HEK293 (cell line): Measurements from ENCODE around the gene FAM83D.
A peak's percentile ranks its signal among the peaks of the same experiment; 100 is the strongest.

Source experiments
- CTCF ChIA-PET: fragments of 350-600 bp; formaldehyde crosslinking; extraction: SDS; loops from one replicate; lab custom pipeline; 2021; ENCODE audit warnings: antibody characterized with exemption; lab: Yijun Ruan, JAX
- POLR2A ChIA-PET: fragments of 300-600 bp; formaldehyde crosslinking; extraction: SDS; loops from one replicate; lab custom pipeline; 2020; ENCODE audit warnings: antibody characterized with exemption, inconsistent platforms; lab: Yijun Ruan, JAX
- H3K27ac ChIP-seq: fragments of 200-500 bp; sonication (Bioruptor generic); 2 replicates; pipeline ENCODE4 v1.5.1; 2014; ENCODE audit warnings: low read depth, low read length, control low read depth, inconsistent platforms; ENCODE audit errors: extremely low read depth
- H3K36me3 ChIP-seq, 2 experiments: fragments of 200-500 bp in 1 of 2; sonication (Bioruptor generic) in 1 of 2; 1 replicate in 1 of 2; 2 replicates in 1 of 2; pipeline ENCODE4 v1.5.1; 2014 to 2017; ENCODE audit warnings: inconsistent platforms in 2 of 2, low read length in 2 of 2; ENCODE audit not compliant: control insufficient read depth in 2 of 2, insufficient read depth in 1 of 2
- H3K4me1 ChIP-seq: fragments of 200-500 bp; sonication (Bioruptor generic); 2 replicates; pipeline ENCODE4 v1.5.1; 2014; ENCODE audit warnings: mild to moderate bottlenecking, low read length, inconsistent platforms; ENCODE audit not compliant: control insufficient read depth, insufficient read depth
- H3K4me3 ChIP-seq: 2 replicates; pipeline ENCODE4 v1.5.1; 2011; ENCODE audit warnings: low read depth, mild to moderate bottlenecking, control low read depth, low read length, moderate library complexity
- H3K9me3 ChIP-seq: fragments of 200-500 bp; sonication (Bioruptor generic); 2 replicates; pipeline ENCODE4 v1.5.1; 2014; ENCODE audit warnings: low read depth, low read length, inconsistent platforms; ENCODE audit not compliant: control insufficient read depth, insufficient read depth
- GLI4 ChIP-seq: fragments of 450-650 bp; formaldehyde crosslinking; IDR thresholded peaks from 2 replicates; pipeline ENCODE4 v1.5.1; 2016; ENCODE audit warnings: missing biosample characterization, missing genetic modification characterization
- MYNN ChIP-seq: fragments of 450-650 bp; formaldehyde crosslinking; IDR thresholded peaks from 2 replicates; pipeline ENCODE4 v1.5.1; 2016; ENCODE audit warnings: missing biosample characterization, missing genetic modification characterization, borderline replicate concordance
- PRDM1 ChIP-seq: fragments of 450-650 bp; formaldehyde crosslinking; IDR thresholded peaks from 2 replicates; pipeline ENCODE4; 2016; ENCODE audit warnings: missing biosample characterization, missing genetic modification characterization
- SCRT2 ChIP-seq: fragments of 450-650 bp; formaldehyde crosslinking; IDR thresholded peaks from 2 replicates; pipeline ENCODE4 v1.5.1; 2016; ENCODE audit warnings: missing biosample characterization, missing genetic modification characterization
- ZFP69B ChIP-seq: fragments of 450-650 bp; formaldehyde crosslinking; IDR thresholded peaks from 2 replicates; pipeline ENCODE4 v1.5.1; 2016; ENCODE audit warnings: missing biosample characterization, missing genetic modification characterization
- ZNF121 ChIP-seq: fragments of 450-650 bp; formaldehyde crosslinking; IDR thresholded peaks from 2 replicates; pipeline ENCODE4 v1.5.1; 2016; ENCODE audit warnings: missing biosample characterization, missing genetic modification characterization
- ZNF146 ChIP-seq: fragments of 450-650 bp; formaldehyde crosslinking; IDR thresholded peaks from 2 replicates; pipeline ENCODE4 v1.5.1; 2016; ENCODE audit warnings: missing biosample characterization, missing genetic modification characterization
- ZNF202 ChIP-seq: fragments of 450-650 bp; formaldehyde crosslinking; IDR thresholded peaks from 2 replicates; pipeline ENCODE4 v1.5.1; 2016; ENCODE audit warnings: missing biosample characterization, missing genetic modification characterization, borderline replicate concordance
- ZNF292 ChIP-seq: fragments of 450-650 bp; formaldehyde crosslinking; IDR thresholded peaks from 2 replicates; pipeline ENCODE4 v1.5.1; 2016; ENCODE audit warnings: low read depth, missing biosample characterization, missing genetic modification characterization, borderline replicate concordance
- ZNF366 ChIP-seq: fragments of 450-650 bp; formaldehyde crosslinking; conservative IDR thresholded peaks from 2 replicates; pipeline ENCODE4 v1.5.1; 2016; ENCODE audit warnings: missing biosample characterization, missing genetic modification characterization
- ZNF48 ChIP-seq: fragments of 450-650 bp; formaldehyde crosslinking; IDR thresholded peaks from 2 replicates; pipeline ENCODE4 v1.5.1; 2016; ENCODE audit warnings: missing biosample characterization, missing genetic modification characterization
- ZNF585B ChIP-seq: fragments of 450-650 bp; formaldehyde crosslinking; IDR thresholded peaks from 2 replicates; pipeline ENCODE4 v1.5.1; 2016; ENCODE audit warnings: missing biosample characterization, missing genetic modification characterization
- ZNF768 ChIP-seq: fragments of 450-650 bp; formaldehyde crosslinking; IDR thresholded peaks from 2 replicates; pipeline ENCODE4 v1.5.1; 2018; ENCODE audit warnings: missing biosample characterization, mild to moderate bottlenecking, missing genetic modification characterization
- TF ChIP-seq, protein P1 (sequence below): fragments of 450-650 bp; formaldehyde crosslinking; IDR thresholded peaks from 2 replicates; pipeline ENCODE4 v1.5.1; 2016; ENCODE audit warnings: missing biosample characterization, missing genetic modification characterization
- TF ChIP-seq, protein P2 (sequence below): fragments of 450-650 bp; formaldehyde crosslinking; IDR thresholded peaks from 2 replicates; pipeline ENCODE4 v1.5.1; 2016; ENCODE audit warnings: missing biosample characterization, missing genetic modification characterization
- TF ChIP-seq, protein P3 (sequence below): fragments of 450-650 bp; formaldehyde crosslinking; IDR thresholded peaks from 2 replicates; pipeline ENCODE4 v1.5.1; 2017; ENCODE audit warnings: missing biosample characterization, missing genetic modification characterization
- TF ChIP-seq, protein P4 (sequence below): fragments of 450-650 bp; formaldehyde crosslinking; IDR thresholded peaks from 2 replicates; pipeline ENCODE4 v1.5.0; 2017; ENCODE audit warnings: missing biosample characterization, missing genetic modification characterization, borderline replicate concordance
- TF ChIP-seq, protein P5 (sequence below): fragments of 450-650 bp; formaldehyde crosslinking; IDR thresholded peaks from 2 replicates; pipeline ENCODE4 v1.5.1; 2016; ENCODE audit warnings: missing biosample characterization, missing genetic modification characterization

Gene FAM83D

DNA sequence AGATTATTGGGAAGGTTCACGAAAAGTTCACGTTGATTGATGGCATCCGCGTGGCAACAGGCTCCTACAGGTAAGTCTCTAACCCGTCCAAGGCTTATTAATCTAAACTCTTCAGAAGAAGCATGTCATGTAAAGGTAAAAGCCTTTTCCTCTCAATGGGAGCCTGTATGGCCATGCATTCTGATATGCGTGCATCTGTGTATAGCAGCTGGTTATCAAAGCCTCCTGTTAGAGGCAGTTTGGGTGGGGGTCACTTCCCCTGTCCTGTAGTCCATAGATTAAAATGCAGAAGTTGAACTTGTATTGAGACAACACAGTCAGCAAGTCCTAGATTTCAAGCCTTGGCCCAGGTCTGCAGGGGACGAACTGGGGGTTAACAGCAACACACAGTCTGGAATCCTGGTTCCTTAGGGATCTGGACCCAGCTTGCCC lies 21.7 kb downstream of the FAM83D start:
- CTCF ChIA-PET: interaction anchor here (0.7 kb wide), 1 partner anchor 763 kb away, joined by 3 read pairs; no protein-coding TSS in a partner anchor
- Histone ChIP-seq H3K27ac (no peak overlapping the region), H3K4me3 (no peak overlapping the region), H3K9me3 (no peaks in the 10 kb centered on the region), H3K4me1 (no peaks in the 10 kb centered on the region), H3K36me3 (peaks cover 29 to 91% of the 10 kb centered on the region in 2 experiments)
- POLR2A ChIA-PET: no interaction called here
- no peak for TF ChIP-seq GLI4 (tag by site-specific recombination)
- TF ChIP-seq, protein P1, sequence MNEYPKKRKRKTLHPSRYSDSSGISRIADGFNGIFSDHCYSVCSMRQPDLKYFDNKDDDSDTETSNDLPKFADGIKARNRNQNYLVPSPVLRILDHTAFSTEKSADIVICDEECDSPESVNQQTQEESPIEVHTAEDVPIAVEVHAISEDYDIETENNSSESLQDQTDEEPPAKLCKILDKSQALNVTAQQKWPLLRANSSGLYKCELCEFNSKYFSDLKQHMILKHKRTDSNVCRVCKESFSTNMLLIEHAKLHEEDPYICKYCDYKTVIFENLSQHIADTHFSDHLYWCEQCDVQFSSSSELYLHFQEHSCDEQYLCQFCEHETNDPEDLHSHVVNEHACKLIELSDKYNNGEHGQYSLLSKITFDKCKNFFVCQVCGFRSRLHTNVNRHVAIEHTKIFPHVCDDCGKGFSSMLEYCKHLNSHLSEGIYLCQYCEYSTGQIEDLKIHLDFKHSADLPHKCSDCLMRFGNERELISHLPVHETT (tag by site-specific recombination): no peak
- TF ChIP-seq ZNF146 (tag by site-specific recombination): no peak
- TF ChIP-seq PRDM1 (tag by site-specific recombination): no peak

DNA sequence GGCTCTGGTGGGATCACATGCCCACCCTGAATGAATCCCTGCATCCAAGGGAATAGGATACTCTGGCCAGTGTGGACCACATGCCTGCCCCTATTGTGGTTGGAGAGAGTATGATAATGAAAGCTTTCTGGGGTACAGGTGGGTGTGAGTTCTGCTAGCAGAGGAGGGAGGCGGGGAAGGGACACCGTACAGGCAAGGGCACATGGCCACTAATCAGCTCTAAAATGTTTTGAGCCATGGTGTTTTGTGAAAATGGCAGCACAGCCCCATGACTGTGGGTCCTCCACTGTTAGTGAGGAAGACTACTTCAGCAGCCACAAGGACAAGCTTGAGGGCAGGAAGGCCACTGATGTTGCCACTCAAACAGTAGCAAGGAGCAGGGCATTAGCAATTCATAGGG lies 24.0 kb downstream of the FAM83D start:
- Histone ChIP-seq H3K27ac (no peak overlapping the region), H3K4me1 (no peaks in the 10 kb centered on the region), H3K9me3 (no peaks in the 10 kb centered on the region), H3K36me3 (peaks cover 23 to 83% of the 10 kb centered on the region in 2 experiments), H3K4me3 (no peak overlapping the region)
- ChIA-PET POLR2A (no interaction called here), CTCF (no interaction called here)
- no peak for TF ChIP-seq ZNF292 (tag by site-specific recombination)
- no peak for TF ChIP-seq ZNF366 (tag by site-specific recombination)

DNA sequence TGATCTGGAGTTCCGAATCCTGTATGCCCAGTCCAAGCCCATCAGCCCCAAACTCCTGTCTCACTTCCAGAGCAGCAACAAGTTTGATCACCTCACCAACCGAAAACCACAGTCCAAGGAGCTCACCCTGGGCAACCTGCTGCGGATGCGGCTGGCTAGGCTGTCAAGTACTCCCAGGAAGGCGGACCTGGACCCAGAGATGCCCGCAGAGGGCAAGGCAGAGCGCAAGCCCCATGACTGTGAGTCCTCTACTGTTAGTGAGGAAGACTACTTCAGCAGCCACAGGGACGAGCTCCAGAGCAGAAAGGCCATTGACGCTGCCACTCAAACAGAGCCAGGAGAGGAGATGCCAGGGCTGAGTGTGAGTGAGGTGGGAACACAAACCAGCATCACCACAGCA lies 25.4 kb downstream of the FAM83D start:
- no peaks in the 10 kb centered on the region for H3K9me3 ChIP-seq
- no peak overlapping the region for H3K27ac ChIP-seq
- CTCF ChIA-PET: no interaction called here
- H3K36me3 ChIP-seq: peaks cover 15 to 74% of the 10 kb centered on the region in 2 experiments
- POLR2A ChIA-PET: no interaction called here
- H3K4me3 ChIP-seq: no peak overlapping the region
- TF ChIP-seq, protein P2, sequence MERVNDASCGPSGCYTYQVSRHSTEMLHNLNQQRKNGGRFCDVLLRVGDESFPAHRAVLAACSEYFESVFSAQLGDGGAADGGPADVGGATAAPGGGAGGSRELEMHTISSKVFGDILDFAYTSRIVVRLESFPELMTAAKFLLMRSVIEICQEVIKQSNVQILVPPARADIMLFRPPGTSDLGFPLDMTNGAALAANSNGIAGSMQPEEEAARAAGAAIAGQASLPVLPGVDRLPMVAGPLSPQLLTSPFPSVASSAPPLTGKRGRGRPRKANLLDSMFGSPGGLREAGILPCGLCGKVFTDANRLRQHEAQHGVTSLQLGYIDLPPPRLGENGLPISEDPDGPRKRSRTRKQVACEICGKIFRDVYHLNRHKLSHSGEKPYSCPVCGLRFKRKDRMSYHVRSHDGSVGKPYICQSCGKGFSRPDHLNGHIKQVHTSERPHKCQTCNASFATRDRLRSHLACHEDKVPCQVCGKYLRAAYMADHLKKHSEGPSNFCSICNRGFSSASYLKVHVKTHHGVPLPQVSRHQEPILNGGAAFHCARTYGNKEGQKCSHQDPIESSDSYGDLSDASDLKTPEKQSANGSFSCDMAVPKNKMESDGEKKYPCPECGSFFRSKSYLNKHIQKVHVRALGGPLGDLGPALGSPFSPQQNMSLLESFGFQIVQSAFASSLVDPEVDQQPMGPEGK: no peak
- TF ChIP-seq SCRT2 (tag by site-specific recombination): peak; percentile 46; the same call in 1 of the 2 replicates
- H3K4me1 ChIP-seq: no peaks in the 10 kb centered on the region

DNA sequence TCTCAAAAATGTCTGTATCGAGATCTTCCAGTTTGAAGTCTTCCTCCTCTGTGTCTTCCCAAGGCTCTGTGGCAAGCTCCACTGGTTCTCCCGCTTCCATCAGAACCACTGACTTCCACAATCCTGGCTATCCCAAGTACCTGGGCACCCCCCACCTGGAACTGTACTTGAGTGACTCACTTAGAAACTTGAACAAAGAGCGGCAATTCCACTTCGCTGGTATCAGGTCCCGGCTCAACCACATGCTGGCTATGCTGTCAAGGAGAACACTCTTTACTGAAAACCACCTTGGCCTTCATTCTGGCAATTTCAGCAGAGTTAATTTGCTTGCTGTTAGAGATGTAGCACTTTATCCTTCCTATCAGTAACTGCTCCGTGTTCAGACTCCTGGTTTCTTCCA lies 25.9 kb downstream of the FAM83D start:
- H3K4me1 ChIP-seq: no peaks in the 10 kb centered on the region
- CTCF ChIA-PET: no interaction called here
- TF ChIP-seq GLI4 (tag by site-specific recombination) (no peak), ZNF202 (no peak), ZNF121 (tag by site-specific recombination) (no peak), ZNF585B (tag by site-specific recombination) (no peak), ZFP69B (tag by site-specific recombination) (no peak), MYNN (tag by site-specific recombination) (no peak), ZNF48 (tag by site-specific recombination) (no peak), ZNF768 (tag by site-specific recombination) (no peak)
- TF ChIP-seq, protein P3, sequence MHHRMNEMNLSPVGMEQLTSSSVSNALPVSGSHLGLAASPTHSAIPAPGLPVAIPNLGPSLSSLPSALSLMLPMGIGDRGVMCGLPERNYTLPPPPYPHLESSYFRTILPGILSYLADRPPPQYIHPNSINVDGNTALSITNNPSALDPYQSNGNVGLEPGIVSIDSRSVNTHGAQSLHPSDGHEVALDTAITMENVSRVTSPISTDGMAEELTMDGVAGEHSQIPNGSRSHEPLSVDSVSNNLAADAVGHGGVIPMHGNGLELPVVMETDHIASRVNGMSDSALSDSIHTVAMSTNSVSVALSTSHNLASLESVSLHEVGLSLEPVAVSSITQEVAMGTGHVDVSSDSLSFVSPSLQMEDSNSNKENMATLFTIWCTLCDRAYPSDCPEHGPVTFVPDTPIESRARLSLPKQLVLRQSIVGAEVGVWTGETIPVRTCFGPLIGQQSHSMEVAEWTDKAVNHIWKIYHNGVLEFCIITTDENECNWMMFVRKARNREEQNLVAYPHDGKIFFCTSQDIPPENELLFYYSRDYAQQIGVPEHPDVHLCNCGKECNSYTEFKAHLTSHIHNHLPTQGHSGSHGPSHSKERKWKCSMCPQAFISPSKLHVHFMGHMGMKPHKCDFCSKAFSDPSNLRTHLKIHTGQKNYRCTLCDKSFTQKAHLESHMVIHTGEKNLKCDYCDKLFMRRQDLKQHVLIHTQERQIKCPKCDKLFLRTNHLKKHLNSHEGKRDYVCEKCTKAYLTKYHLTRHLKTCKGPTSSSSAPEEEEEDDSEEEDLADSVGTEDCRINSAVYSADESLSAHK: no peak
- TF ChIP-seq, protein P4, sequence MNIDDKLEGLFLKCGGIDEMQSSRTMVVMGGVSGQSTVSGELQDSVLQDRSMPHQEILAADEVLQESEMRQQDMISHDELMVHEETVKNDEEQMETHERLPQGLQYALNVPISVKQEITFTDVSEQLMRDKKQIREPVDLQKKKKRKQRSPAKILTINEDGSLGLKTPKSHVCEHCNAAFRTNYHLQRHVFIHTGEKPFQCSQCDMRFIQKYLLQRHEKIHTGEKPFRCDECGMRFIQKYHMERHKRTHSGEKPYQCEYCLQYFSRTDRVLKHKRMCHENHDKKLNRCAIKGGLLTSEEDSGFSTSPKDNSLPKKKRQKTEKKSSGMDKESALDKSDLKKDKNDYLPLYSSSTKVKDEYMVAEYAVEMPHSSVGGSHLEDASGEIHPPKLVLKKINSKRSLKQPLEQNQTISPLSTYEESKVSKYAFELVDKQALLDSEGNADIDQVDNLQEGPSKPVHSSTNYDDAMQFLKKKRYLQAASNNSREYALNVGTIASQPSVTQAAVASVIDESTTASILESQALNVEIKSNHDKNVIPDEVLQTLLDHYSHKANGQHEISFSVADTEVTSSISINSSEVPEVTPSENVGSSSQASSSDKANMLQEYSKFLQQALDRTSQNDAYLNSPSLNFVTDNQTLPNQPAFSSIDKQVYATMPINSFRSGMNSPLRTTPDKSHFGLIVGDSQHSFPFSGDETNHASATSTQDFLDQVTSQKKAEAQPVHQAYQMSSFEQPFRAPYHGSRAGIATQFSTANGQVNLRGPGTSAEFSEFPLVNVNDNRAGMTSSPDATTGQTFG: no peak
- TF ChIP-seq, protein P5, sequence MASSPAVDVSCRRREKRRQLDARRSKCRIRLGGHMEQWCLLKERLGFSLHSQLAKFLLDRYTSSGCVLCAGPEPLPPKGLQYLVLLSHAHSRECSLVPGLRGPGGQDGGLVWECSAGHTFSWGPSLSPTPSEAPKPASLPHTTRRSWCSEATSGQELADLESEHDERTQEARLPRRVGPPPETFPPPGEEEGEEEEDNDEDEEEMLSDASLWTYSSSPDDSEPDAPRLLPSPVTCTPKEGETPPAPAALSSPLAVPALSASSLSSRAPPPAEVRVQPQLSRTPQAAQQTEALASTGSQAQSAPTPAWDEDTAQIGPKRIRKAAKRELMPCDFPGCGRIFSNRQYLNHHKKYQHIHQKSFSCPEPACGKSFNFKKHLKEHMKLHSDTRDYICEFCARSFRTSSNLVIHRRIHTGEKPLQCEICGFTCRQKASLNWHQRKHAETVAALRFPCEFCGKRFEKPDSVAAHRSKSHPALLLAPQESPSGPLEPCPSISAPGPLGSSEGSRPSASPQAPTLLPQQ (tag by site-specific recombination): no peak
- TF ChIP-seq, all 188 proteins: peak for 0
- Histone ChIP-seq H3K27ac (no peak overlapping the region), H3K4me3 (no peak overlapping the region), H3K9me3 (no peaks in the 10 kb centered on the region), H3K36me3 (peaks cover 12 to 68% of the 10 kb centered on the region in 2 experiments; a peak in 2 of 3 replicates)
- POLR2A ChIA-PET: no interaction called here
